Sigmoid colon (tissue), 4 donors: ENCODE data around the gene RPUSD4.

Experiments
- CTCF ChIP-seq, 4 experiments: fragments of 450-650 bp in 3 of 4; fragments of 200-600 bp in 1 of 4; IDR thresholded peaks; one replicate each; pipeline ENCODE4 v1.5.1; 2016 to 2019; ENCODE audit warnings: antibody characterized with exemption in 4 of 4, mild to moderate bottlenecking in 3 of 4, moderate library complexity in 2 of 4
- EP300 ChIP-seq, 4 donors: sonication (generic); formaldehyde crosslinking; IDR thresholded peaks; one replicate each; pipeline ENCODE4 v1.6.1; 2017; ENCODE audit warnings: antibody characterized with exemption in 4 of 4
- POLR2AphosphoS5 ChIP-seq, 4 donors: sonication (generic); formaldehyde crosslinking; IDR thresholded peaks; one replicate each; pipeline ENCODE4 v1.6.1; 2017; ENCODE audit warnings: antibody characterized with exemption in 4 of 4

GRCh38 chr11:126219547-126219946 is 8.1 kb upstream of the RPUSD4 start:
- no peak for TF ChIP-seq CTCF (IDR thresholded peaks at IDR 0.05)
- no peak for TF ChIP-seq EP300 (IDR thresholded peaks at IDR 0.05)
- no peak for TF ChIP-seq POLR2AphosphoS5 (IDR thresholded peaks at IDR 0.05)
